Thymus (tissue), 11 donors: ENCODE data around the gene CERCAM. TPM values are rescaled to one million over a fixed set of nuclear protein-coding genes. Genes with fewer than 3 reads are reported as not detected.

Source experiments
- DNase-seq, 9 donors: peaks; one replicate each; pipeline ENCODE4 v3.0.0-alpha.2; 2013; ENCODE audit warnings: low spot score in 9 of 9, low read depth in 6 of 9, missing footprints in 1 of 9
- H3K27ac ChIP-seq, 2 donors: one replicate each; pipeline ENCODE4 v1.5.1; 2013; ENCODE audit warnings: control low read depth in 1 of 2, low read depth in 1 of 2, low read length in 1 of 2, mild to moderate bottlenecking in 1 of 2, moderate library complexity in 1 of 2
- H3K27me3 ChIP-seq, 2 donors: one replicate each; pipeline ENCODE4 v1.5.1; 2013; ENCODE audit warnings: low read length in 1 of 2; ENCODE audit not compliant: control insufficient read depth in 2 of 2, insufficient read depth in 1 of 2
- H3K36me3 ChIP-seq, 2 donors: one replicate each; pipeline ENCODE4 v1.5.1; 2013; ENCODE audit warnings: low read length in 1 of 2, mild to moderate bottlenecking in 1 of 2, moderate library complexity in 1 of 2; ENCODE audit not compliant: control insufficient read depth in 2 of 2, insufficient read depth in 2 of 2
- H3K4me1 ChIP-seq, 2 donors: one replicate each; pipeline ENCODE4 v1.5.1; 2013; ENCODE audit warnings: low read length in 2 of 2; ENCODE audit not compliant: control insufficient read depth in 2 of 2, insufficient read depth in 2 of 2
- H3K4me3 ChIP-seq, 2 donors: one replicate each; pipeline ENCODE4 v1.5.1; 2013; ENCODE audit warnings: low read length in 2 of 2, control low read depth in 1 of 2, mild to moderate bottlenecking in 1 of 2
- H3K9me3 ChIP-seq, 2 donors: one replicate each; pipeline ENCODE4 v1.5.1; 2013; ENCODE audit warnings: low read length in 1 of 2, mild to moderate bottlenecking in 1 of 2; ENCODE audit not compliant: control insufficient read depth in 2 of 2, insufficient read depth in 1 of 2
- WGBS: extraction: QIAGEN DNeasy Blood & Tissue Kit; methylation state at CpG from one replicate; pipeline ENCODE4 v1.1.7; 2013; 5-methylcytosine and 5-hydroxymethylcytosine counted together
- polyA plus RNA-seq: library from polyadenylated mRNA; stranded (reverse); fragments of 200-250 nt; gene quantifications from one replicate; pipeline ENCODE4 v1.2.3, GENCODE V29; 2013
- total RNA-seq: library from RNA; stranded (reverse); fragments of 120-200 nt; gene quantifications from one replicate; pipeline ENCODE4 v1.2.4, GENCODE V29; 2013
- donor health status: healthy.

CERCAM gene
- total and polyA plus RNA-seq, 2 donors: 2.3 to 3.1 TPM

DNA sequence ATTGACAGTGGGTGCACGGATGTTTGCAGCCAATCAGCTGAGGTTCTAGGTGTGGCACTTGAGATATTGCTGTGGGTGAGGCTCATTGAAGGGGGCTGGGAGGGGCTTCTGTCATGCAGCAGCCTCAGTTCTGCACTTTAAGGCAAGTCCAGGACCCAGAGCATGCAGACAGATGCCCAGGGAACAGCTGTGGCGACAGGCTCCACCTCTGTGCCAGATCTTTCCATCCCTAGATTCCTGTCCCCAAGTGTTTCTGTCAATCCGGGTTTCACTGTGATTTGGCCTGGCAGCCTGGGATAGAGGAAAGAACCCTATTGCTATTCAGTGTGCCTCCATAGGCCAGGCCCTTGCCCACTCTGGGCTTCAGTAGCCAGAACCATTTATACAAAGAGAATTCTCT lies 20.8 kb upstream of the CERCAM start:
- Histone ChIP-seq H3K27ac (no peak overlapping the region), H3K4me1 (no peaks in the 10 kb centered on the region), H3K9me3 (no peaks in the 10 kb centered on the region), H3K36me3 (no peaks in the 10 kb centered on the region), H3K27me3 (peaks cover 4 to 57% of the 10 kb centered on the region in 2 donors), H3K4me3 (no peak overlapping the region)
- no peak for DNase-seq
- 89% methylated on average over 3 of the region's 3 CpGs for WGBS

DNA sequence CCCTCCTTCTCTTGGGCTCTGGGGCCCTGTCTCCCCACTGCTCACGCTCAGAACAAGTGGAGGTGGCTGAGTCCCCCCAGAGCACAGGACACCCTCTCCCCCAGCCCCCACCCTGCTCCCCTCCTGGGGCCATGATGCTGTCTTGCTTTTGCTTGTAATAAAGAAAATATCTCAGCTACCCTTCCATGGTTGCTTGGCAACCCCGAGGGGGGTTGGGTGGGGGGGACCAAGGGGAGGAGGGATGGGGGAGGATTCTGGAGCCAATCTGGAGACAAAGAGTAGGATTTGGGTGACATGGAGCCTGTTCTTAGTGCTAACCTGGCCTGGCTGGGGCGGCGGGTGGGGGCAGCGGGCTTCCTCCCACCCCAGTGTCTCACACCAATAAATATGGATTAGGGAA lies 16.1 kb upstream of the CERCAM start:
- no peak overlapping the region for H3K4me3 ChIP-seq
- no peaks in the 10 kb centered on the region for H3K9me3 ChIP-seq
- no peaks in the 10 kb centered on the region for H3K4me1 ChIP-seq
- no peak overlapping the region for H3K27ac ChIP-seq
- H3K27me3 ChIP-seq: peaks cover 18 to 61% of the 10 kb centered on the region in 2 donors
- no peaks in the 10 kb centered on the region for H3K36me3 ChIP-seq
- WGBS: 87% methylated on average over 5 of the region's 5 CpGs
- no peak for DNase-seq

DNA sequence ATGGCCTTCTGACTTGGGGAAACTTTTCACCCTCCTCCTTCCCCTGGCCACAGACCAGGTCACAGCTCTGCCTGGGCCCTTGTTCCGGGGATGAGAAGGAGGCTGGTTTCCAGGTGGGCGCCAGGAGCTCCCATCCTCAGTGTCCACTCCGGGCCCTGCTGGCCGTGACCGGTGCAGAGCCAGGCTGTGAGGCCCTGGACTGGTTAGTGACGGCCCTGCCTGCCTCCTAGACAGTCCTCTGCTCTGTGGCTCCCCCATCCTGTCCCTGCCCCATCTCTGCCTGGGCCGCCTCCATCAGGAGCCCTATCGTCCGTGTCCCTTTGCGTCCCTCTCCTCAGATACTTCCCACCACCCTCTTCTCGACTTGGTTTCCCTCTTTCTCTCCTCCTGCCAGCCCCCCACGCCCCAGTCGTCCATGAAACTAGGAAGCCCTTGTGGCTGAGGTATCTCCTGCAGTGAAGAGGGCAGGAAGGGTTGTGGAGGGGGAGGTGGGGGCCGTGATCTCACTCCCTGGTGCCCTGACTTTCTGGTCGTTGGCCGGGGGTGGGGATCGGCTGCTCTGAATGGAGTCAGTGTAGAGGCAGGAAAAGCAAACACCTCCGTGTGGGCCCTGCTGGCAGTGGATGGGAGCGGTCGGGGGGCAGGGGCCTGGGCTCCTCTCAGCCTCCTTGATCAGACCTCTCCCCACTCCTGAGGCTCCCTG lies 15.4 kb upstream of the CERCAM start:
- Histone ChIP-seq H3K27me3 (peaks cover 23 to 62% of the 10 kb centered on the region in 2 donors), H3K4me3 (no peak overlapping the region), H3K27ac (no peak overlapping the region), H3K4me1 (no peaks in the 10 kb centered on the region), H3K9me3 (no peaks in the 10 kb centered on the region), H3K36me3 (no peaks in the 10 kb centered on the region)
- no peak for DNase-seq
- 85% methylated on average over 20 of the region's 20 CpGs for WGBS

DNA sequence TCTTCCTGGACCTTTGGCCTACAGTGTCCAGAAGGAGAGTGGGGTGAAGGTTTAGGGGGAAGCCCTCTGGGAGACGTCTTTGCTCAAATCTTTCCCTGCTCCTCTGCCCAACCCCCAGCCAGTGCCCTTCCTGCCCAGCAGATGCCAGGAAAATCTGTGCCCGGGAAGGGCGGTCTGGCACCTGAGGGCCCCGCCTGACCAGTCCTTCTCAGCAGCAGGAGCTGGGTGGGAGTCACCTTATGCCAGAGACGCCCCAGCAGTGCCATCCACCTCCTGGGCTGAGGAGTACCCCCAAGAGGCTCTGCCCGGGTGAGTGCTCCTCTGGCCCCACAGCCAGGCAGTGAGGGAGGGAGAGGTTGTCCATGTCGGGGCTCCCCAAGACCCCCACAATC lies 14.9 kb upstream of the CERCAM start:
- 91% methylated on average over 7 of the region's 7 CpGs for WGBS
- H3K27ac ChIP-seq: no peak overlapping the region
- peaks cover 23 to 65% of the 10 kb centered on the region in 2 donors for H3K27me3 ChIP-seq
- no peaks in the 10 kb centered on the region for H3K4me1 ChIP-seq
- no peak for DNase-seq
- no peaks in the 10 kb centered on the region for H3K36me3 ChIP-seq
- H3K9me3 ChIP-seq: no peaks in the 10 kb centered on the region
- H3K4me3 ChIP-seq: no peak overlapping the region

DNA sequence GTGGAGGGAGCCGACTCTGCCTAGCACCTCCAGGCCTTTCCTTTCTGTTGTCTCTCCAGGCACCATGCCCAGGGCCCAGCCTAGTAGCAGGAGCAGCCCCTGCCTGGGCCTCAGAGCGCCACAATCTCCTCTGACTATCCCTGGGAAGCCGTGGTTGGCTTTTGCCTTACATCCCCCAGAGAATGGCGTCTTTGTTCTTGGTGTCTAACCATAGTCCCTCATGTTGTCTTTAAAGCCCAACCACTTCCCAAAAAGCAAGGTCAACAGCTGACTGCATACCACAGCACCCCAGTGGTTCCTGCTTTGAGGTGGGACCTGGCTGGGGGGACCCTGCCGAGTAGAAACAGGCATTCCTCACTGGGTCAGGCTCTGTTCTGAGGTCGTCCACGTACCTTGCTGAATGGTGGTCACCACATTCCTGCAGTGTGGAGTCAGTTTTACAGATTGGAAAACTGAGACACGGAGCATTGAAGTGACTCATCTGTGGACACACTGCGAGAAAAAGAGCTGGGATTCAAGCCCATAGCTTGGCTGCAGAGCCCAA lies 13.7 kb upstream of the CERCAM start:
- Histone ChIP-seq H3K27me3 (peaks cover 23 to 77% of the 10 kb centered on the region in 2 donors), H3K4me1 (no peaks in the 10 kb centered on the region), H3K27ac (no peak overlapping the region), H3K4me3 (no peak overlapping the region), H3K36me3 (no peaks in the 10 kb centered on the region), H3K9me3 (no peaks in the 10 kb centered on the region)
- 81% methylated on average over 9 of the region's 9 CpGs for WGBS
- DNase-seq: no peak

DNA sequence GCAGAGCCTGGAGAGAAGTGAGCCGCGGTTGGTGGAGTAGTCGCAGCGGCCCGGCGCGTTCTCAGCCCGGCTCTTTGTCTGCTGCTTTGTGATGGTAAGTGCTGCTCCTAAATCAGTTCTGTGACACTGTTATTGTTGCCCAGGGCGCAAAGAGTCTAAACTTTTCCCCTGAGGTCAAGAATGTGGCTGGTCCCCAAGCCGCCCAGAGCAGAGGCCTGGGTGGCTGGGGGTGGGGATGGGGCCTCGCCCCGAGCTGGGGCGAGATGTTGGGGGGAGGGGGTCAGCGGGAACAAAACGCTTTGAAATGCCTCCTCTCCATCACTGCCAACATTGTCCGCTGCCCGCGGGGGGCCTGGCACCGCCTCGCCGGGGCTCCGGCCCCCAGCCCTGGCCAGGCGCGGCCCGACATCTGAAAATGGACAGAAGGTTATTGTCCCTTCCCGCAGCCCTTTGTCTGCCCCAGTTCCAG lies 11.7 kb upstream of the CERCAM start:
- DNase-seq: no peak
- H3K27me3 ChIP-seq: peaks cover 25 to 90% of the 10 kb centered on the region in 2 donors
- peaks cover 0 to 4% of the 10 kb centered on the region in 2 donors for H3K9me3 ChIP-seq
- no peaks in the 10 kb centered on the region for H3K36me3 ChIP-seq
- WGBS: 32% methylated on average over 26 of the region's 26 CpGs
- H3K27ac ChIP-seq: no peak overlapping the region
- no peaks in the 10 kb centered on the region for H3K4me1 ChIP-seq
- no peak overlapping the region for H3K4me3 ChIP-seq

GRCh38 chr9:128409450-128409849 lies 11.2 kb upstream of the CERCAM start:
- DNase-seq: no peak
- Histone ChIP-seq H3K4me1 (no peaks in the 10 kb centered on the region), H3K4me3 (no peak overlapping the region), H3K27ac (no peak overlapping the region), H3K27me3 (peaks cover 25 to 91% of the 10 kb centered on the region in 2 donors), H3K36me3 (no peaks in the 10 kb centered on the region), H3K9me3 (peaks cover 0 to 4% of the 10 kb centered on the region in 2 donors)
- WGBS: 62% methylated on average over 8 of the region's 8 CpGs

DNA sequence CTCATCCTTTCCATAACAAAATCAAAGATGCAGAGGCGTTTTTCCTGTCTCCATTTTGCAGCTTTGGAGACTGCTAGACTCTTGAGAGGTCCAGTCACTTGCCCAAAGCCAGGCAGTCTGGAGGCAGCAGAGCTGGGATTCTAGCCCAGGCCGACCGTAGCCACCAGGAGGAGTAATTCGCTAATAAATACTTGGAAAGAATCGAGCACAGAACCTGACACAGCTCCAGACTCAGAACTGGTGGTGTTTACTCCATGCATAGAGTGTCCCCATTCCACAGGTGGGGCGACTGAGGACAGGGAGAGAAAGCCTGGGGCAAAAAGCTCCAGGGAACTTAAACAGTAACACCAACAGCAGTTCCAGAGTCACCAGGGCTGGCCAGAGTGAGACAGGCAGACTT lies 10.7 kb upstream of the CERCAM start:
- WGBS: 44% methylated on average over 6 of the region's 6 CpGs
- Histone ChIP-seq H3K27ac (no peak overlapping the region), H3K4me3 (no peak overlapping the region), H3K9me3 (peaks cover 0 to 4% of the 10 kb centered on the region in 2 donors), H3K27me3 (peaks cover 25 to 93% of the 10 kb centered on the region in 2 donors), H3K36me3 (no peaks in the 10 kb centered on the region), H3K4me1 (no peaks in the 10 kb centered on the region)
- DNase-seq: no peak

- H3K27me3 ChIP-seq: peaks cover 24 to 91% of the 10 kb centered on the region in 2 donors
- no peak overlapping the region for H3K4me3 ChIP-seq
- peaks cover 0 to 4% of the 10 kb centered on the region in 2 donors for H3K9me3 ChIP-seq
- WGBS: 67% methylated on average over 11 of the region's 11 CpGs
- no peak for DNase-seq
- H3K36me3 ChIP-seq: no peaks in the 10 kb centered on the region
- H3K4me1 ChIP-seq: no peaks in the 10 kb centered on the region
- no peak overlapping the region for H3K27ac ChIP-seq
Observed at GRCh38 chr9:128411364-128412119, 9.1 kb upstream of the CERCAM start.
